Measurements from ENCODE around the gene CASD1. TPM values are rescaled to one million over a fixed set of nuclear protein-coding genes. Genes with fewer than 3 reads are reported as not detected.
A peak's percentile ranks its signal among the peaks of the same experiment; 100 is the strongest.

The CASD1 gene
- total RNA-seq, 3 donors from 2014 or later = 44.0 to 50.2 (median 45.0) TPM

DNA sequence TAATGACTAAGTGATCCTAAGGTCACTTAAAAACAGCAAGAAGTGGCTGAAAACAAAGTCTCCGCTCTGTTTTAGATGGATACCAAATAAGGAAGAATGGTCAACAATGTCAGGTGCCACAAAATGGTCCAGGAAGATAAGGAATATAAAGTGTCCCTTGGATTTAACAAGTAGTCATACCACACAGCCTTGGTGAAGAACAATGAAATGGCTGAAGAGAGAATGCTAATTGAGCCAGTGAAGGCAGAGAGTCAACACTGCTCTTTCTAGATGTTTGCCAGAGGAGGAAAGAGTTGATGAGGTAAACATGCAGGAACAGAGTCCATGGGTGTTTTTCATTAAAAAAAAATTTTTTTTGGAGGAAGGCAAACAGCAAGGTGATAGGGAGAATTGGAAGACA lies 2.1 kb upstream of the CASD1 start:
- DNase-seq = no peak
- no peak for ATAC-seq
- Histone ChIP-seq H3K4me1 (ENCODE audit: low read depth) (peaks cover 8% of the 10 kb centered on the region), H3K36me3 (ENCODE audit: low read depth) (no peaks in the 10 kb centered on the region), H3K9me3 (no peaks in the 10 kb centered on the region), H3K4me3 (no peak overlapping the region)
- TF ChIP-seq, protein P1, sequence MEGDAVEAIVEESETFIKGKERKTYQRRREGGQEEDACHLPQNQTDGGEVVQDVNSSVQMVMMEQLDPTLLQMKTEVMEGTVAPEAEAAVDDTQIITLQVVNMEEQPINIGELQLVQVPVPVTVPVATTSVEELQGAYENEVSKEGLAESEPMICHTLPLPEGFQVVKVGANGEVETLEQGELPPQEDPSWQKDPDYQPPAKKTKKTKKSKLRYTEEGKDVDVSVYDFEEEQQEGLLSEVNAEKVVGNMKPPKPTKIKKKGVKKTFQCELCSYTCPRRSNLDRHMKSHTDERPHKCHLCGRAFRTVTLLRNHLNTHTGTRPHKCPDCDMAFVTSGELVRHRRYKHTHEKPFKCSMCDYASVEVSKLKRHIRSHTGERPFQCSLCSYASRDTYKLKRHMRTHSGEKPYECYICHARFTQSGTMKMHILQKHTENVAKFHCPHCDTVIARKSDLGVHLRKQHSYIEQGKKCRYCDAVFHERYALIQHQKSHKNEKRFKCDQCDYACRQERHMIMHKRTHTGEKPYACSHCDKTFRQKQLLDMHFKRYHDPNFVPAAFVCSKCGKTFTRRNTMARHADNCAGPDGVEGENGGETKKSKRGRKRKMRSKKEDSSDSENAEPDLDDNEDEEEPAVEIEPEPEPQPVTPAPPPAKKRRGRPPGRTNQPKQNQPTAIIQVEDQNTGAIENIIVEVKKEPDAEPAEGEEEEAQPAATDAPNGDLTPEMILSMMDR (IDR thresholded peaks at IDR 0.05) = no peak
- intact Hi-C loops (cut with DNase I, micrococcal nuclease) = no loop called here

DNA sequence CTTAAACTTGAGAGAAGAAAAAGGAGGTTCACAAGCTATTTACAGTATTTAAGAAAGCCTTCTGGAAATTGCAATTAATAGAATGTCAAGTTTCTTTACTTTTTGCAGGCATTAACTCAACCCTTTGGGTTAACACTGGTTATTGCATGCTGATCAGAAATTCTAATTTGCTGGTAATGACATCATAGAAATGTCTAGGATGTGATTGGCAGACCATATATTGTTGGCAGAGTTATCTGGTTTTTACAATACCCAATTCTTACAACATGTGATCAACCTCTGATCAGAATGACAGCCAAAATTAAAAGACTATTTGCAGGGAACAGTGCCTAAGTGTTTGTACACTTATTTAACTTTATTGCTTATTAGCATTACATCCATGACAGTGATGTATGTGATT lies 1.6 kb upstream of the CASD1 start:
- peak; percentile 2 for ATAC-seq
- no peak for DNase-seq
- no peaks in the 10 kb centered on the region for H3K9me3 ChIP-seq
- TF ChIP-seq, protein P1 (IDR thresholded peaks at IDR 0.05) = no peak
- no peaks in the 10 kb centered on the region for H3K36me3 ChIP-seq (ENCODE audit: low read depth)
- no peak overlapping the region for H3K4me3 ChIP-seq
- H3K4me1 ChIP-seq (ENCODE audit: low read depth) = peaks cover 13% of the 10 kb centered on the region
- intact Hi-C loops (cut with DNase I, micrococcal nuclease) = no loop called here

DNA sequence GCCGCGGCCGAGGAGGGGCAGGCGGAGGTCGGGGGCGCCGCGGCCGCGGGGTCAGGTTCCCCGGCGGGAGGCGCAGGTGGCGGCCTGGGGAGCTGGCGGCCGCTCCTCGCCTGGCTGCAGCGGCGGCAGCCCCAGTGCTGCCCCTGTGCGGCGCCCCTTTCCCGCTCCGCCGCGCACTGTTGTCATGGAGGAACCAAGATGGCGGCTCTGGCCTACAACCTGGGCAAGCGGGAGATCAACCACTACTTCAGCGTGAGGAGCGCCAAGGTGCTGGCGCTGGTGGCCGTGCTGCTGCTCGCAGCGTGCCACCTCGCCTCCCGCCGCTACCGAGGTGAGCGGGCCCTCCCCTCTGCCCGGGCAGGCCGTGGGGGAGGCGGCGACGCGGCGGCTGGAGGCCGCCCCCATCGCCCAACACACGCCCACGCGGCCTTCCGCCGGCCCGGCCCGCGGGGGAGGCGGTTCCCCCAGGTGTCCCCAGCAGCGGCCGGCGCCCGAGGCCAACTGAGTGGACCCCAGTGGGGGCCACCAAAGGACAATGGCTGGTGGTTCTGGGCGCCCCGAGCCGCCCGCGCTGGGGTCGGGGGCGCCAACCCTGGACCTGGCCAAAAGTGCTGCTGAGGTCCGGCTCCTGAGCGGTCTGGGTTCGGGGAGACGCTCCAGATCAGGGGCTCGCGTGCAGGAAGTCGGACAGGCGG lies 425 bp downstream of the CASD1 start:
- Histone ChIP-seq H3K9me3 (no peaks in the 10 kb centered on the region), H3K4me1 (ENCODE audit: low read depth) (peaks cover 13% of the 10 kb centered on the region), H3K36me3 (ENCODE audit: low read depth) (no peaks in the 10 kb centered on the region), H3K4me3 (peak overlapping the region; percentile 80)
- intact Hi-C loops (cut with DNase I, micrococcal nuclease) = no loop called here
- ATAC-seq (peak; percentile 76), DNase-seq (peak; percentile 80 to 87 (median 87))
- TF ChIP-seq, protein P1 (IDR thresholded peaks at IDR 0.05) = no peak

DNA sequence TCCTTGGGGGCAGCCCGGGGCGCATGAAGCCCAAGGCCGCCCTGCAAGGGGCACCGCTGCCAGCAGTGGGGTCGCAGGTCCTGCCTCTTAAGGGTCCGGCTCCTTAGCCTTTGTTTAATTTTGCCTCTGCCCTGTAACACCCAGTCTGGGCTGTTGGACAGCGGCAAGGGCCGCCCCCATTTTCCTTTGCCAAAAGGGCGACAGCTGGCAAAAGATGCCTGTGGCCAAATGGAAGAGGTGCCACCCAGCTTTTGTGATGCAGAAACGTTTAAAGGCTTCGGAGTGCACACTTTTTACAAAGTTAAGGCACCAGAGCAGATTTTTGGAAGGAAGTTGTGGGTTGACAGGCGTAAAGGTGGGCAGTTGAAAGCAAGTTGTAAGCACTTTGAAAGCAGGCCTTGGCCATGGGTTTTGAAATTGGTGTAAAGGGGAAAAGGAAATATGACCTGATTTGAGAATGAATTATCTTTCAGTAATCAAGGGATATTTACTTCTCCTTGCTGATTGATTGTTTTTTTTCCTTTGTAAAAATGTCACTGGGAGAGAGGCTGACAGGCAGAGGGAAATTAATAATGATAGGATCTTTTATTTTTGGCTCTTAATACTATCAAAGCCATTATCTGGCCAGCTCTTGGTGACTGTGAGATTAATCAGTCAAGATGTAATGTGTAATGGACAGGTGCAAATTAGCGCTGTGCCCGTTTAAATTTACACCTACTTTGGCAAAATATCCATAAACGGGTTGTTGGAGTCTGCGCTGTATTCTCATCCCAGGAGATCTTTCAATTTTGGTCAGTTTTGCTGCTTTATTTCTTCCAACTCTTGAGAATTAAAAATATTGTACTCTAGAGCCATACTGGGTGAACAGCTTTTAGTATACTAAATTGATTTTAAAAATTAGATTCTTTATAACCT lies 1.2 kb downstream of the CASD1 start:
- no peaks in the 10 kb centered on the region for H3K36me3 ChIP-seq (ENCODE audit: low read depth)
- intact Hi-C loops (cut with DNase I, micrococcal nuclease) = no loop called here
- DNase-seq (peak in 1 of 3 donors; percentile 58), ATAC-seq (peak; percentile 11)
- H3K9me3 ChIP-seq = no peaks in the 10 kb centered on the region
- TF ChIP-seq, protein P1 (IDR thresholded peaks at IDR 0.05) = no peak
- H3K4me3 ChIP-seq = peak overlapping the region; percentile 80
- H3K4me1 ChIP-seq (ENCODE audit: low read depth) = peaks cover 20% of the 10 kb centered on the region

DNA sequence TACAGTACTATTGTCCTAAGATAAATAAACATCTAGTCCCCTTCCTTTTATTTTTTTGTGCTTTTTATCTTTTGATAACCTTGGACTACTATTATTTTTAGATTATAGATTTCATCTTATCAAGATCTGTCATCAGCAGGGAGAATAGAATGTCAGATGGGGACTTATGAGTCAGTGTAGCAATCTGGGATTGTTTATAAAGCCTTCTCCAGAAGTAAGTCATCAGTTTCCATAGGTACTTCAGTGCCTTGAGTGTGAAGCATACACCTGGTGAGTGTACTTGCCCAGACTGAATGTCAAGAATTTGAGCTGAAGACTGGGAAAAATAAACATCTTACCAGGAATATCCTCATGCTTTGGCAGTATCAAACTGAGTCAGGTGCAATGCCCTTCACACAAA lies 2.1 kb downstream of the CASD1 start:
- Histone ChIP-seq H3K4me3 (no peak overlapping the region), H3K36me3 (ENCODE audit: low read depth) (no peaks in the 10 kb centered on the region), H3K9me3 (no peaks in the 10 kb centered on the region), H3K4me1 (ENCODE audit: low read depth) (peaks cover 22% of the 10 kb centered on the region)
- DNase-seq (no peak), ATAC-seq (peak; percentile 9)
- TF ChIP-seq, protein P1 (IDR thresholded peaks at IDR 0.05) = no peak
- intact Hi-C loops (cut with DNase I, micrococcal nuclease) = no loop called here
